GM12878 (cell line): ENCODE results near the gene CNGA4. TPM values are rescaled to one million over a fixed set of nuclear protein-coding genes. Genes with fewer than 3 reads are reported as not detected.

Experiments used
- ATAC-seq: fragments of 200-7000 bp; cut with Tn5 transposase; 3 replicates; pipeline ENCODE4 v1.9.1; 2020; ENCODE audit warnings: mild to moderate bottlenecking, moderate library complexity
- BruUV-seq: library from RNA; stranded (reverse); fragments of 400-500 nt; replicated peaks from 2 replicates; lab custom pipeline; 2021; lab: Mats Ljungman, UMichigan
- CTCF ChIA-PET: fragments of 300-600 bp; sonication (Branson Sonifier 250); formaldehyde crosslinking; extraction: SDS; loops from one replicate; lab custom pipeline; 2021; ENCODE audit warnings: inconsistent platforms; lab: Yijun Ruan, JAX
- POLR2A ChIA-PET: fragments of 350-600 bp; formaldehyde crosslinking; extraction: SDS; loops from one replicate; lab custom pipeline; 2021; ENCODE audit warnings: inconsistent platforms; lab: Charles Lee
- RAD21 ChIA-PET: fragments of 300-600 bp; sonication (Branson Sonifier 250); formaldehyde crosslinking; loops from one replicate; lab custom pipeline; 2023; ENCODE audit warnings: antibody characterized with exemption; ENCODE audit not compliant: unreplicated experiment; lab: Charles Lee
- SMC1A ChIA-PET: fragments of 300-600 bp; sonication (Branson Sonifier 250); formaldehyde crosslinking; loops from one replicate; lab custom pipeline; 2023; ENCODE audit not compliant: unreplicated experiment, uncharacterized antibody; lab: Charles Lee
- DNase-seq: peaks from one replicate; pipeline ENCODE4 v3.0.0-alpha.2; 2011; ENCODE audit warnings: low read depth, low spot score
- FAIRE-seq: peaks from 3 replicates; lab custom pipeline; 2011; peaks lifted over from hg19 to GRCh38; lab: Jason Lieb, UNC
- H2AFZ ChIP-seq: 2 replicates; pipeline ENCODE4 v1.6.0; 2011; ENCODE audit warnings: low read depth, low read length, control low read depth; ENCODE audit not compliant: control insufficient read depth
- H3K27ac ChIP-seq: 2 replicates; pipeline ENCODE4 v1.5.1; 2011; ENCODE audit warnings: control low read depth; ENCODE audit not compliant: control insufficient read depth, insufficient read depth
- H3K27me3 ChIP-seq, 2 experiments: replicated peaks in 1 of 2; 2 replicates each; pipeline versions ENCODE4 v1.6.0 to v1.6.1; 2011; ENCODE audit warnings: low read length in 1 of 2; ENCODE audit not compliant: control insufficient read depth in 2 of 2, insufficient read depth in 2 of 2
- H3K36me3 ChIP-seq, 2 experiments: 2 replicates each; pipeline ENCODE4 v1.5.1; 2011; ENCODE audit warnings: low read length in 1 of 2; ENCODE audit not compliant: control insufficient read depth in 2 of 2, insufficient read depth in 2 of 2
- H3K4me1 ChIP-seq: 2 replicates; pipeline ENCODE4 v1.6.1; 2011; ENCODE audit warnings: mild to moderate bottlenecking, low read length, moderate library complexity, mixed read lengths; ENCODE audit not compliant: control insufficient read depth, insufficient read depth
- H3K4me2 ChIP-seq: 2 replicates; pipeline ENCODE4 v1.6.0; 2011; ENCODE audit warnings: control low read depth; ENCODE audit not compliant: control insufficient read depth, insufficient read depth
- H3K4me3 ChIP-seq: fragments of 200-600 bp; sonication (generic); 2 replicates; pipeline ENCODE4 v1.5.1; 2016
- H3K79me2 ChIP-seq: 2 replicates; pipeline ENCODE4 v1.6.0; 2011; ENCODE audit warnings: low read length; ENCODE audit not compliant: control insufficient read depth, insufficient read depth
- H3K9ac ChIP-seq: 2 replicates; pipeline ENCODE4 v1.8.0; 2011; ENCODE audit warnings: low read length, control low read depth, mixed read lengths; ENCODE audit not compliant: control insufficient read depth, insufficient read depth
- H3K9me3 ChIP-seq: replicated peaks from 3 replicates; pipeline ENCODE4 v1.5.1; 2011; ENCODE audit warnings: mild to moderate bottlenecking, low read length; ENCODE audit not compliant: control insufficient read depth, insufficient read depth
- H4K20me1 ChIP-seq: 2 replicates; pipeline ENCODE4 v1.6.0; 2011; ENCODE audit not compliant: control insufficient read depth, insufficient read depth
- EED ChIP-seq: sonication (generic); IDR thresholded peaks from 2 replicates; pipeline ENCODE4 v1.6.1; 2016; ENCODE audit warnings: antibody characterized with exemption, low read depth
- MXI1 ChIP-seq: fragments of 150-350 bp; IDR thresholded peaks from 2 replicates; pipeline ENCODE4 v1.6.1; 2011; ENCODE audit warnings: low read depth, mild to moderate bottlenecking, inconsistent platforms, low read length, improper control_type of control experiment
- RAD21 ChIP-seq: IDR thresholded peaks from 2 replicates; pipeline ENCODE4 v1.6.1; 2011; ENCODE audit warnings: mild to moderate bottlenecking, low read depth, low read length, moderate library complexity; ENCODE audit not compliant: insufficient read depth
- RCOR1 ChIP-seq: conservative IDR thresholded peaks from 2 replicates; pipeline ENCODE4 v1.6.1; 2012; ENCODE audit warnings: low read depth, low read length, improper control_type of control experiment
- SMC3 ChIP-seq: IDR thresholded peaks from 2 replicates; pipeline ENCODE4 v1.6.1; 2011; ENCODE audit warnings: low read length, improper control_type of control experiment, borderline replicate concordance
- SUPT20H ChIP-seq: IDR thresholded peaks from 2 replicates; pipeline ENCODE4 v1.6.1; 2011; ENCODE audit warnings: low read depth, mild to moderate bottlenecking, low read length, moderate library complexity, borderline replicate concordance; ENCODE audit not compliant: control insufficient read depth
- YY1 ChIP-seq: IDR thresholded peaks from 2 replicates; pipeline ENCODE4 v1.6.1; 2011; ENCODE audit warnings: low read depth, mild to moderate bottlenecking, low read length
- ZNF207 ChIP-seq: fragments of 450-650 bp; IDR thresholded peaks from 2 replicates; pipeline ENCODE4 v1.6.1; 2014; ENCODE audit warnings: antibody characterized with exemption, mild to moderate bottlenecking, borderline replicate concordance
- ZSCAN29 ChIP-seq: fragments of 450-650 bp; IDR thresholded peaks from 2 replicates; pipeline ENCODE4 v1.6.1; 2017; ENCODE audit warnings: mild to moderate bottlenecking, moderate library complexity
- WGBS: methylation state at CpG from one replicate; pipeline ENCODE4 v1.1.6; 2016; ENCODE audit warnings: low lambda C conversion rate; ENCODE audit not compliant: insufficient replicate concordance, insufficient coverage; ENCODE audit errors: missing lambda C conversion rate; 5-methylcytosine and 5-hydroxymethylcytosine counted together
- in situ Hi-C: fragments of 300-500 bp; cut with MboI; formaldehyde crosslinking; loops from 9 replicates; pipeline ENCODE4 v1.14.3; 2018; ENCODE audit warnings: mixed read lengths
- intact Hi-C: fragments of 100-400 bp; cut with micrococcal nuclease; formaldehyde crosslinking; loops from one replicate; pipeline ENCODE4 v1.14.2; 2022; ENCODE audit not compliant: unreplicated experiment
- polyA plus RNA-seq, 11 experiments: library from polyadenylated mRNA; depleted of rRNA in 4 of 11; unstranded in 6 of 11; stranded (reverse) in 5 of 11; fragments of >200 nt; fragmentation: Nextera tagmentation in 4 of 11; fragmentation: Illumina TruSeq in 1 of 11; extraction: Ambion mirVana in 4 of 11; extraction: Trizol in 1 of 11; gene quantifications; 1 replicate in 1 of 11; 2 replicates in 10 of 11; pipeline versions ENCODE4 v1.2.1 to v1.2.3, GENCODE V29; 2011 to 2016; ENCODE audit warnings: inconsistent platforms in 2 of 11, missing spikeins in 2 of 11, low read depth in 1 of 11
- total RNA-seq, 4 experiments: library from RNA; depleted of rRNA in 3 of 4; stranded (reverse); fragments of >200 nt in 3 of 4; fragmentation: Illumina TruSeq in 1 of 4; extraction: Trizol in 1 of 4; gene quantifications; 2 replicates each; pipeline versions ENCODE4 v1.2.1 to v1.2.3, GENCODE V29; 2013 to 2021
- TF ChIP-seq, protein P1 (sequence below), 3 experiments: IDR thresholded peaks in 2 of 3; conservative IDR thresholded peaks in 1 of 3; 2 replicates each; pipeline ENCODE4 v1.5.1; 2011; ENCODE audit warnings: low read depth in 3 of 3, low read length in 3 of 3, mild to moderate bottlenecking in 3 of 3, control low read depth in 2 of 3, moderate library complexity in 2 of 3, inconsistent platforms in 1 of 3, mixed read lengths in 1 of 3; ENCODE audit not compliant: control insufficient read depth in 2 of 3, insufficient read depth in 1 of 3; ENCODE audit errors: extremely low read depth in 1 of 3

Gene CNGA4
- total and polyA plus RNA-seq, 10 of the 15 experiments (the other 5 are each of a cell fraction or from before 2014, with no cell fraction given): 0.05 to 0.26 (median 0.07) TPM; not detected in 5

DNA sequence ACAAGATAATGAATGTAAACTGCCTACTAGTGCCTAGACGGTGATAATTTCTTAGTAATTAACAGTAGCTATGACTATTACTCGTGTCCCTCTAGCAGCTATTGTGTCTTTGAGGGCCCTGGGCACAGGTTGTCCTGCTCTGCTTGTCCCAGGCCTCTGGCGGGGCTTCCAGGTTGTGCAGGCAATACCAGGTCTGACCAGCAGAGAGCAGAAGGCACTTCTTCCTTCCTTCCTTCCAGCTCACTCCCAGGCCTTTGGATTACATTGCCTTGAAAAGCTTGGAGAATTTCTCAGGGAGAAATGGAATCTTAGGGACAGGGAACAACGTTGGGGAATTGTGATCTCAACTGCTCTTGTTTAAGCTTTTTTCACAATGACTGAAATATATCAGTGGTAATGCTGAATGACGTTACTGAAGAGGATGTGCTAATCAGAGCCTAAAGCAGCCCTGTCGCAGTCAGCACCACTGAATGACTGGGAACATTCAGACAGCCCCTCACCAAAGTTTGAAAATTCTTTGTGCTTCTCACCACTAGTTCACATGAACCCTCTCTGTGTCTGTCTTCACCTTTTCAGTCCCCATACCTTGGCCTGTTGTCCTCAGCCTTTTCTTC is 12.3 kb downstream of the CNGA4 start:
- Histone ChIP-seq H2AFZ (no peak overlapping the region), H3K27me3 (0 out of 4 replicates have a peak, but pooled peaks cover 0 to 3% of the 10 kb centered on the region in 2 experiments), H3K9me3 (no peaks in the 10 kb centered on the region), H3K4me2 (no peak overlapping the region), H3K9ac (no peak overlapping the region), H3K4me1 (no peaks in the 10 kb centered on the region), H3K27ac (no peak overlapping the region), H3K79me2 (no peaks in the 10 kb centered on the region), H3K4me3 (no peak overlapping the region), H4K20me1 (no peaks in the 10 kb centered on the region), H3K36me3 (no peaks in the 10 kb centered on the region)
- intact Hi-C loops (loop anchor here (1.0 kb wide), 2 partner anchors 65 to 102 kb away; no protein-coding TSS in a partner anchor), in situ Hi-C loops (no loop called here)
- POLR2A ChIA-PET: no interaction called here
- peak; percentile 76 for FAIRE-seq
- 26% methylated on average over 6 of the region's 6 CpGs for WGBS
- TF ChIP-seq SUPT20H (no peak), MXI1 (no peak), ZNF207 (no peak), EED (0 out of 2 replicates have a peak, but pooled peaks have one; percentile 26), SMC3 (peak; percentile 71), RCOR1 (no peak), RAD21 (peak; percentile 56), YY1 (0 out of 2 replicates have a peak, but pooled peaks have one; percentile 13), ZSCAN29 (no peak)
- TF ChIP-seq, protein P1, sequence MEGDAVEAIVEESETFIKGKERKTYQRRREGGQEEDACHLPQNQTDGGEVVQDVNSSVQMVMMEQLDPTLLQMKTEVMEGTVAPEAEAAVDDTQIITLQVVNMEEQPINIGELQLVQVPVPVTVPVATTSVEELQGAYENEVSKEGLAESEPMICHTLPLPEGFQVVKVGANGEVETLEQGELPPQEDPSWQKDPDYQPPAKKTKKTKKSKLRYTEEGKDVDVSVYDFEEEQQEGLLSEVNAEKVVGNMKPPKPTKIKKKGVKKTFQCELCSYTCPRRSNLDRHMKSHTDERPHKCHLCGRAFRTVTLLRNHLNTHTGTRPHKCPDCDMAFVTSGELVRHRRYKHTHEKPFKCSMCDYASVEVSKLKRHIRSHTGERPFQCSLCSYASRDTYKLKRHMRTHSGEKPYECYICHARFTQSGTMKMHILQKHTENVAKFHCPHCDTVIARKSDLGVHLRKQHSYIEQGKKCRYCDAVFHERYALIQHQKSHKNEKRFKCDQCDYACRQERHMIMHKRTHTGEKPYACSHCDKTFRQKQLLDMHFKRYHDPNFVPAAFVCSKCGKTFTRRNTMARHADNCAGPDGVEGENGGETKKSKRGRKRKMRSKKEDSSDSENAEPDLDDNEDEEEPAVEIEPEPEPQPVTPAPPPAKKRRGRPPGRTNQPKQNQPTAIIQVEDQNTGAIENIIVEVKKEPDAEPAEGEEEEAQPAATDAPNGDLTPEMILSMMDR (IDR thresholded peaks at IDR 0.05 in 2 of 3, conservative IDR thresholded peaks at IDR 0.05 in 1 of 3; ENCODE audit: control insufficient read depth in 2 of 3, extremely low read depth in 1 of 3, insufficient read depth in 1 of 3, low read depth in 3 of 3, low read length in 3 of 3): peak; percentile 68 to 86 (median 75)
- RAD21 ChIA-PET: interaction anchor here (0.7 to 4.7 kb wide), 4 partner anchors 17 to 127 kb away, joined by 3 to 34 read pairs (median 8); no protein-coding TSS in a partner anchor
- no peak for DNase-seq
- no TSS peak for BruUV-seq
- ATAC-seq: peak; percentile 91
- SMC1A ChIA-PET: interaction anchor here (0.6 to 4.2 kb wide), 14 partner anchors 14 to 1241 kb away, joined by 3 to 26 read pairs (median 4); partner anchors contain the start of gene C11orf42
- CTCF ChIA-PET: interaction anchor here (0.7 to 5.0 kb wide), 27 partner anchors 8 to 424 kb away, joined by 3 to 61 read pairs (median 5); partner anchors contain the start of genes CAVIN3, CNGA4 and FHIP1B
